ENCODE data around the gene JADE3. TPM values are rescaled to one million over a fixed set of nuclear protein-coding genes. Genes with fewer than 3 reads are reported as not detected.

Gene JADE3
- total RNA-seq, 1 experiment from 2014 or later = 48.5 TPM

DNA sequence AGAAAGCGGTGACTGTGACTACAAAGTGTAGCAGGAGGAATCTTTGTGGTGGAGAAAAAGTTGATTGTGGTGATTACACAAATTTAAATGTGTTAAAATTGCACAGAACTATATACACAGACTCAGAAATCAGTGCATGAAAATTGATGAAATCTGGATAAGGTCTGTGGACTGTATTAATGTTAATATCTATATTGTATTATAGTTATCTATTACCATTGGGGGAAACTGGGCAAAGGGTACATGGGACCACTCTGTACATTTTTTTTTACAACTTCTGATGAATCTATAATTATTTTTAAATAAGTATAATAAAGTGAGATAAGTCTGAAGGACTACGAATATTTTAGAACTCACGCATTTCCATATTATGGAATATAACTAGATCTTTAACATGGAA, 1.8 kb upstream of the JADE3 start:
- intact Hi-C loops (cut with micrococcal nuclease; ENCODE audit: unreplicated experiment) = no loop called here
- H3K27ac ChIP-seq (ENCODE audit: low read depth, low read length, poor library complexity, severe bottlenecking) = no peak overlapping the region
- POLR2A ChIA-PET (ENCODE audit: low non-redundant PET) = no interaction called here
- peaks cover 14% of the 10 kb centered on the region for H3K4me1 ChIP-seq (ENCODE audit: insufficient read depth, low read length, poor library complexity, severe bottlenecking)
- BruUV-seq (replicated peaks) = no TSS peak
- TF ChIP-seq, protein P1, sequence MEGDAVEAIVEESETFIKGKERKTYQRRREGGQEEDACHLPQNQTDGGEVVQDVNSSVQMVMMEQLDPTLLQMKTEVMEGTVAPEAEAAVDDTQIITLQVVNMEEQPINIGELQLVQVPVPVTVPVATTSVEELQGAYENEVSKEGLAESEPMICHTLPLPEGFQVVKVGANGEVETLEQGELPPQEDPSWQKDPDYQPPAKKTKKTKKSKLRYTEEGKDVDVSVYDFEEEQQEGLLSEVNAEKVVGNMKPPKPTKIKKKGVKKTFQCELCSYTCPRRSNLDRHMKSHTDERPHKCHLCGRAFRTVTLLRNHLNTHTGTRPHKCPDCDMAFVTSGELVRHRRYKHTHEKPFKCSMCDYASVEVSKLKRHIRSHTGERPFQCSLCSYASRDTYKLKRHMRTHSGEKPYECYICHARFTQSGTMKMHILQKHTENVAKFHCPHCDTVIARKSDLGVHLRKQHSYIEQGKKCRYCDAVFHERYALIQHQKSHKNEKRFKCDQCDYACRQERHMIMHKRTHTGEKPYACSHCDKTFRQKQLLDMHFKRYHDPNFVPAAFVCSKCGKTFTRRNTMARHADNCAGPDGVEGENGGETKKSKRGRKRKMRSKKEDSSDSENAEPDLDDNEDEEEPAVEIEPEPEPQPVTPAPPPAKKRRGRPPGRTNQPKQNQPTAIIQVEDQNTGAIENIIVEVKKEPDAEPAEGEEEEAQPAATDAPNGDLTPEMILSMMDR (conservative IDR thresholded peaks at IDR 0.05; ENCODE audit: low read depth, low read length) = no peak
- no peak for TF ChIP-seq EZH2 (IDR thresholded peaks at IDR 0.05; ENCODE audit: borderline replicate concordance, low read depth, low read length, poor library complexity, severe bottlenecking)
- no peak for DNase-seq (ENCODE audit: low spot score)
- CTCF ChIA-PET = no interaction called here
- H3K9me3 ChIP-seq (ENCODE audit: low read depth, low read length, poor library complexity, severe bottlenecking) = no peaks in the 10 kb centered on the region
- H3K4me3 ChIP-seq (ENCODE audit: low read depth, low read length, poor library complexity, severe bottlenecking) = no peak overlapping the region
- H3K36me3 ChIP-seq (ENCODE audit: insufficient read depth, low read length, poor library complexity, severe bottlenecking) = no peaks in the 10 kb centered on the region
- H3K27me3 ChIP-seq (replicated peaks; ENCODE audit: insufficient read depth, low read depth, low read length, poor library complexity) = no peaks in the 10 kb centered on the region

DNA sequence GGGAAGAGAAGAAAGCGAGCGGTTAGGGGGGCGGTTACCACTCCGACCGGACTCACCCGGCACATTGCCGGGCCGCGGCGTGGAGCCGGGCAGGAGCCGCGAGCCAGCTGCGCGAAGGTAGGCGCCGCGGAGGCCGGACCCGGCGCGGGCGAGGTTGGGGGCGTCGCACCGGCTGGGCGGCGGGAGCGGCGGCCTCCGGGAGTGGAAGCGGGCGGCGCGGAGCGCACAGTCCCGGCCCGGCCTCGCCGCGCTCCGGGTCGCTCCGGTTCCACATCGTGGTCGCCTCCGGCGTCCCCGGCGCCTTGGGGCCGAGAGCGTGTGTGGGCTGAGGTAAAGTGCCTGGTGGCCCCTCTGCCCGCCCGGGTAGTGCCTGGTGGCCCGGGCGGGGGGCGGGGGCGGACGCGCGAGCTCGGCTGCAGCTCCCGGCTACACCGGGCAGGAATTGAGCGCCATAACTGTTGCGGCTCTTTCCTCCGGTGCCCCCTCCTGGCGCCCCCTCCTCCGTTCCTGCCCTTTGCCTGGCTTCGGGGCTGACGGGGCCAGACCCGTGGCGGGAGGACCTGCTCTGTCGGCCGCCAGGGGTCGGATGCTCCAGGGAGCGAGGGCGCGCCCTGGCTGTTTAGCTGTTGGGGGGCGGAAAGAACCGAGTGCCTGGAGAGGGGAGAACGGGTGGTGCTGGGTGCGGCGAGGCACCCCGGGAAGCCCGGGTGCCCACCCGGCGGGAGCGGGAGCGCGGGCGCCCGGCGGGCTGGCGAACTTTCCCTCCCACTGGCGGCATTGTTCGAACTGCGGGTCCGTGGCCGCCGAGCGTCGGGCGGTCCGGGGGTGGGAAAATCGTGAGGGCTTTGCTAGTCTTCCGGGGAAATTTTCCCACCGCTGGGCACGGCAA, 626 bp downstream of the JADE3 start:
- no peaks in the 10 kb centered on the region for H3K9me3 ChIP-seq (ENCODE audit: low read depth, low read length, poor library complexity, severe bottlenecking)
- POLR2A ChIA-PET (ENCODE audit: low non-redundant PET) = no interaction called here
- CTCF ChIA-PET = interaction anchor here (1.0 to 1.1 kb wide), 2 partner anchors 8 to 31 kb away, joined by 3 read pairs; no protein-coding TSS in a partner anchor
- H3K27me3 ChIP-seq (replicated peaks; ENCODE audit: insufficient read depth, low read depth, low read length, poor library complexity) = no peaks in the 10 kb centered on the region
- H3K4me3 ChIP-seq (ENCODE audit: low read depth, low read length, poor library complexity, severe bottlenecking) = peak overlapping the region; percentile 78
- no TSS peak for BruUV-seq (replicated peaks)
- H3K36me3 ChIP-seq (ENCODE audit: insufficient read depth, low read length, poor library complexity, severe bottlenecking) = no peaks in the 10 kb centered on the region
- peak overlapping the region; percentile 85 for H3K27ac ChIP-seq (ENCODE audit: low read depth, low read length, poor library complexity, severe bottlenecking)
- intact Hi-C loops (cut with micrococcal nuclease; ENCODE audit: unreplicated experiment) = no loop called here
- peak; percentile 47 for DNase-seq (ENCODE audit: low spot score)
- no peak for TF ChIP-seq EZH2 (IDR thresholded peaks at IDR 0.05; ENCODE audit: borderline replicate concordance, low read depth, low read length, poor library complexity, severe bottlenecking)
- TF ChIP-seq, protein P1 (conservative IDR thresholded peaks at IDR 0.05; ENCODE audit: low read depth, low read length) = peak; percentile 46
- peaks cover 5% of the 10 kb centered on the region for H3K4me1 ChIP-seq (ENCODE audit: insufficient read depth, low read length, poor library complexity, severe bottlenecking)

DNA sequence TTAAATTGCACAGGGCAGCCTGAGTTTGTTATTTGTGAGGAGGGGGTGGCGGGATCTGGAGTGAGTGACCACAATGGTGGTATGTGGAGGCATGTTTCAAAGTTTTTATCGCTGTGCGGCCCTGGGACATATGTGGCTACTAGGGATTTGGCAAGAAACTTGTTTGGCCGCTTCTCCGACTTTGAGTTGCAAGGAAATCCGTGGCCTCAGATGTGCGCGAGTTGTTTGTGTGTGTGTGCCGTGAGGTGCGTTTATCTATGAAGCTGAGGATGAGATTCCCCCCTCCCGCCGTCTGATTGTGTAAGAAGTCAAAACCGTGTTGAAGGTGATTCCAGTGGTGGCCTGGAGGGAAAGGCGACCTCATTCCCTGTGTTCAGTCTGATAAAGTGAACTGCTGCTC, 1.4 kb downstream of the JADE3 start:
- Histone ChIP-seq H3K27ac (ENCODE audit: low read depth, low read length, poor library complexity, severe bottlenecking) (peak overlapping the region; percentile 85), H3K9me3 (ENCODE audit: low read depth, low read length, poor library complexity, severe bottlenecking) (no peaks in the 10 kb centered on the region), H3K4me1 (ENCODE audit: insufficient read depth, low read length, poor library complexity, severe bottlenecking) (peaks cover 5% of the 10 kb centered on the region), H3K27me3 (replicated peaks; ENCODE audit: insufficient read depth, low read depth, low read length, poor library complexity) (no peaks in the 10 kb centered on the region), H3K4me3 (ENCODE audit: low read depth, low read length, poor library complexity, severe bottlenecking) (peak overlapping the region; percentile 78), H3K36me3 (ENCODE audit: insufficient read depth, low read length, poor library complexity, severe bottlenecking) (no peaks in the 10 kb centered on the region)
- TF ChIP-seq, protein P1 (conservative IDR thresholded peaks at IDR 0.05; ENCODE audit: low read depth, low read length) = no peak
- no peak for TF ChIP-seq EZH2 (IDR thresholded peaks at IDR 0.05; ENCODE audit: borderline replicate concordance, low read depth, low read length, poor library complexity, severe bottlenecking)
- intact Hi-C loops (cut with micrococcal nuclease; ENCODE audit: unreplicated experiment) = no loop called here
- POLR2A ChIA-PET (ENCODE audit: low non-redundant PET) = no interaction called here
- CTCF ChIA-PET = interaction anchor here (1.0 kb wide), 1 partner anchor 9 kb away, joined by 3 read pairs; no protein-coding TSS in a partner anchor
- TSS peak; percentile 44 for BruUV-seq (replicated peaks)
- peak; percentile 25 for DNase-seq (ENCODE audit: low spot score)

All from A673 (cell line).